K562 (cell line): ENCODE data around the gene IFNAR2. TPM values are rescaled to one million over a fixed set of nuclear protein-coding genes. Genes with fewer than 3 reads are reported as not detected.

ENCODE experiments used
- CEBPB ChIP-seq: fragments of 450-650 bp; IDR thresholded peaks from 2 replicates; pipeline ENCODE4 v1.6.1; 2016; ENCODE audit warnings: missing genetic modification characterization, missing compliant biosample characterization
- CHAMP1 ChIP-seq: fragments of 450-650 bp; IDR thresholded peaks from 2 replicates; pipeline ENCODE4 v1.6.1; 2016; ENCODE audit warnings: mild to moderate bottlenecking
- FOXK2 ChIP-seq, 2 experiments: fragments of 450-650 bp; IDR thresholded peaks in 1 of 2; conservative IDR thresholded peaks in 1 of 2; 2 replicates each; pipeline ENCODE4 v1.6.1; 2016; ENCODE audit warnings: low read depth in 2 of 2, mild to moderate bottlenecking in 1 of 2
- FOXP1 ChIP-seq: sonication (generic); formaldehyde crosslinking; IDR thresholded peaks from 2 replicates; pipeline ENCODE4 v1.8.0; 2022; ENCODE audit warnings: mild to moderate bottlenecking, missing genetic modification reagents
- HDGF ChIP-seq: fragments of 450-650 bp; IDR thresholded peaks from 2 replicates; pipeline ENCODE4 v1.6.1; 2016
- MLLT1 ChIP-seq, 2 experiments: fragments of 450-650 bp; IDR thresholded peaks; 2 replicates each; pipeline ENCODE4 v1.6.1; 2016
- MNT ChIP-seq, 2 experiments: fragments of 450-650 bp; conservative IDR thresholded peaks; 2 replicates each; pipeline ENCODE4 v1.6.1; 2017; ENCODE audit warnings: mild to moderate bottlenecking in 2 of 2, moderate library complexity in 2 of 2
- NFIC ChIP-seq: fragments of 450-650 bp; IDR thresholded peaks from 2 replicates; pipeline ENCODE4 v1.6.1; 2017; ENCODE audit warnings: mild to moderate bottlenecking, inconsistent platforms
- PHF20 ChIP-seq: fragments of 450-650 bp; IDR thresholded peaks from 2 replicates; pipeline ENCODE4 v1.6.1; 2018; ENCODE audit not compliant: partially characterized antibody
- PHTF2 ChIP-seq: fragments of 250-450 bp; sonication (Bioruptor Pico); IDR thresholded peaks from 2 replicates; pipeline ENCODE4 v1.5.0; 2021; ENCODE audit warnings: mild to moderate bottlenecking
- RBM22 ChIP-seq: fragments of 200-400 bp; formaldehyde crosslinking; IDR thresholded peaks from 2 replicates; pipeline ENCODE4 v1.6.1; 2018; ENCODE audit warnings: low read length, low read depth; ENCODE audit not compliant: poor library complexity, severe bottlenecking
- THRA ChIP-seq: fragments of 450-650 bp; IDR thresholded peaks from 2 replicates; pipeline ENCODE4 v1.6.1; 2017; ENCODE audit warnings: mild to moderate bottlenecking, moderate library complexity
- XRCC3 ChIP-seq: fragments of 450-650 bp; IDR thresholded peaks from 2 replicates; pipeline ENCODE4 v1.6.1; 2017; ENCODE audit warnings: mild to moderate bottlenecking, moderate library complexity
- ZFP1 ChIP-seq: fragments of 450-650 bp; formaldehyde crosslinking; IDR thresholded peaks from 2 replicates; pipeline ENCODE4 v1.4.0; 2020; ENCODE audit warnings: mild to moderate bottlenecking, mixed read lengths
- ZFP36 ChIP-seq: fragments of 150-350 bp; IDR thresholded peaks from 2 replicates; pipeline ENCODE4 v1.6.1; 2018; ENCODE audit warnings: low read length, low read depth; ENCODE audit not compliant: partially characterized antibody
- ZNF444 ChIP-seq: fragments of 250-450 bp; sonication (Bioruptor Pico); IDR thresholded peaks from 2 replicates; pipeline ENCODE4 v1.4.0; 2020; ENCODE audit warnings: mild to moderate bottlenecking, moderate library complexity
- ZNF449 ChIP-seq: fragments of 250-450 bp; sonication (Bioruptor Pico); IDR thresholded peaks from 2 replicates; pipeline ENCODE4 v1.8.0; 2022; ENCODE audit warnings: moderate library complexity, mild to moderate bottlenecking, inconsistent platforms
- ZNF785 ChIP-seq: fragments of 250-450 bp; sonication (Bioruptor Pico); IDR thresholded peaks from 2 replicates; pipeline ENCODE4 v1.4.0; 2020; ENCODE audit warnings: mild to moderate bottlenecking
- ZZZ3 ChIP-seq: fragments of 450-650 bp; IDR thresholded peaks from 2 replicates; pipeline ENCODE4 v1.6.1; 2016; ENCODE audit warnings: antibody characterized with exemption, mild to moderate bottlenecking, moderate library complexity
- polyA plus RNA-seq, 8 experiments: library from polyadenylated mRNA; depleted of rRNA in 4 of 8; stranded (reverse) in 5 of 8; unstranded in 3 of 8; fragments of >200 nt; fragmentation: Nextera tagmentation in 2 of 8; fragmentation: Illumina TruSeq in 1 of 8; extraction: Ambion mirVana in 2 of 8; extraction: Trizol in 1 of 8; gene quantifications; 2 replicates each; pipeline versions ENCODE4 v1.2.1 to v1.2.3, GENCODE V29; 2011 to 2014; ENCODE audit warnings: inconsistent platforms in 1 of 8, missing spikeins in 1 of 8
- total RNA-seq, 7 experiments: library from RNA; depleted of rRNA in 6 of 7; stranded (reverse); fragments of >200 nt in 6 of 7; fragmentation: Illumina TruSeq in 2 of 7; extraction: Trizol in 2 of 7; gene quantifications; 2 replicates each; pipeline versions ENCODE4 v1.2.1 to v1.2.3, GENCODE V29; 2011 to 2021; ENCODE audit warnings: low replicate concordance in 1 of 7

Gene IFNAR2
- total and polyA plus RNA-seq, 9 of the 15 experiments (the other 6 are each of a cell fraction or from before 2014, with no cell fraction given) = 1.7 to 48.3 (median 8.4) TPM

- TF ChIP-seq ZZZ3 (no peak), ZNF785 (CRISPR knock-in tag) (no peak), CEBPB (tag) (peak; percentile 56), PHTF2 (CRISPR knock-in tag) (no peak), XRCC3 (no peak), ZNF449 (CRISPR knock-in tag) (peak; percentile 24; the same call in 1 of the 2 replicates), NFIC (peak; percentile 8; the same call in 1 of the 2 replicates), ZFP1 (CRISPR knock-in tag) (no peak), FOXK2 (conservative IDR thresholded peaks at IDR 0.05 in 1 of 2, IDR thresholded peaks at IDR 0.05 in 1 of 2; ENCODE audit: low read depth in 2 of 2) (0 out of 4 replicates have a peak, but pooled peaks of 1 of the 2 experiments have one; percentile 28), PHF20 (no peak), THRA (no peak), MNT (conservative IDR thresholded peaks at IDR 0.05) (no peak; a peak in 1 of 4 replicates), ZFP36 (peak; percentile 1), HDGF (no peak), ZNF444 (CRISPR knock-in tag) (0 out of 2 replicates have a peak, but pooled peaks have one; percentile 22), CHAMP1 (no peak), FOXP1 (no peak), RBM22 (no peak), MLLT1 (IDR thresholded peaks at IDR 0.05) (peak; percentile 30 to 34; a peak in 1 of 4 replicates)
Observed at GRCh38 chr21:33212159-33212851, 17.4 kb upstream of the IFNAR2 start (continued).
